Upper lobe of left lung (tissue), 6 donors: ENCODE data around the gene SLC25A42. TPM values are rescaled to one million over a fixed set of nuclear protein-coding genes. Genes with fewer than 3 reads are reported as not detected.

ENCODE experiments used
- ATAC-seq, 2 donors: fragments of 200-7000 bp; cut with Tn5 transposase; one replicate each; pipeline ENCODE4 v1.9.1; 2022; ENCODE audit warnings: mild to moderate bottlenecking in 2 of 2, moderate library complexity in 2 of 2; ENCODE audit not compliant: low FRiP score in 2 of 2
- DNase-seq, 2 donors: peaks; one replicate each; pipeline ENCODE4 v3.0.0-alpha.2; 2019 to 2020
- H3K27ac ChIP-seq, 4 donors: fragments of 200-600 bp; sonication (generic); one replicate each; pipeline ENCODE4 v1.5.1; 2016 to 2019
- H3K27me3 ChIP-seq, 4 donors: fragments of 200-600 bp; sonication (generic); one replicate each; pipeline ENCODE4 v1.5.1; 2017 to 2019
- H3K36me3 ChIP-seq, 4 donors: fragments of 200-600 bp; sonication (generic); one replicate each; pipeline ENCODE4 v1.5.1; 2016 to 2019
- H3K4me1 ChIP-seq, 4 donors: fragments of 200-600 bp; sonication (generic); one replicate each; pipeline ENCODE4 v1.5.1; 2018 to 2019
- H3K4me3 ChIP-seq, 4 donors: fragments of 200-600 bp; sonication (generic); one replicate each; pipeline ENCODE4 v1.5.1; 2017 to 2019; ENCODE audit warnings: mild to moderate bottlenecking in 2 of 4, moderate library complexity in 1 of 4
- H3K9me3 ChIP-seq, 4 donors: fragments of 200-600 bp; sonication (generic); one replicate each; pipeline ENCODE4 v1.5.1; 2018 to 2019
- EP300 ChIP-seq, 4 donors: sonication (generic); formaldehyde crosslinking; IDR thresholded peaks; one replicate each; pipeline ENCODE4 v1.5.1; 2017; ENCODE audit warnings: antibody characterized with exemption in 4 of 4, control low read depth in 2 of 4
- POLR2A ChIP-seq, 4 donors: fragments of 450-650 bp; IDR thresholded peaks; one replicate each; pipeline ENCODE4 v1.5.1; 2016 to 2017; ENCODE audit warnings: antibody characterized with exemption in 4 of 4, mild to moderate bottlenecking in 2 of 4
- POLR2AphosphoS5 ChIP-seq, 2 donors: sonication (generic); formaldehyde crosslinking; IDR thresholded peaks; one replicate each; pipeline ENCODE4 v1.5.1; 2017; ENCODE audit warnings: antibody characterized with exemption in 2 of 2
- WGBS, 2 donors: methylation state at CpG; one replicate each; pipeline ENCODE4 v1.1.5; 2017 to 2018; 5-methylcytosine and 5-hydroxymethylcytosine counted together
- total RNA-seq, 6 donors: library from RNA; depleted of rRNA in 4 of 6; stranded (reverse); fragments of >200 nt in 4 of 6; gene quantifications; one replicate each; pipeline versions ENCODE4 v1.1.0 to v1.2.1, GENCODE V29; 2016 to 2021
- TF ChIP-seq, protein P1 (sequence below), 6 experiments: fragments of 450-650 bp in 4 of 6; fragments of 200-600 bp in 2 of 6; sonication (generic) in 2 of 6; IDR thresholded peaks; one replicate each; pipeline ENCODE4 v1.5.1; 2016 to 2019; ENCODE audit warnings: antibody characterized with exemption in 6 of 6
- donor health status: DM: no; HTN: no; CAD: no; lungs with moderate emphysema.
- donor health status: DM: no; HTN: yes; CAD: no; lungs with severe emphysema.

Gene SLC25A42
- total RNA-seq, 6 donors from 2014 or later = 5.6 to 23.0 (median 13.6) TPM

DNA sequence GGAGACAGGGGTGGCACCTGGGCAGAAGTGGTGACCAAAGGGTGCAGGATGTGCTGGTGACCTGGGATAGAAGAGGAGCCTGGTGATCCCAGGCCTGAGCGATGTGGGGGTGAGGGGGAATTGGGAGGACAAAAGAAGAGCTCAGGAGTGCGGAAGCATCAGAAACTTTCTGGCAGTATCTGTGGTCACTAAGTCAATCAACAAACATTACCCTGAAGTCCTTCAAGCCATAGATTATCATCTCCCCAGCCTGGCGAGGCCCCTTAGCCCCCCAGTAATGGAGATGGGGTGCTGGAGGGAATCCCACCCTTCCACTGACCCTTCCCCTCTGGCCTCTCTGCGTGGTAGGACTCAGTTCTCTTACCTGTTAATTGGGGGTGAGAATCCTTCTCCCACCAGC, 95.7 kb downstream of the SLC25A42 start:
- no peaks in the 10 kb centered on the region for H3K4me1 ChIP-seq
- H3K4me3 ChIP-seq = no peak overlapping the region
- no peaks in the 10 kb centered on the region for H3K27me3 ChIP-seq
- H3K9me3 ChIP-seq = no peaks in the 10 kb centered on the region
- no peak overlapping the region for H3K27ac ChIP-seq
- ATAC-seq (no peak), DNase-seq (no peak)
- 87 to 97% methylated on average over 4 of the region's 4 CpGs for WGBS, 2 donors
- no peaks in the 10 kb centered on the region for H3K36me3 ChIP-seq
- TF ChIP-seq EP300 (IDR thresholded peaks at IDR 0.05) = no peak
- TF ChIP-seq POLR2A (IDR thresholded peaks at IDR 0.05) = no peak
- TF ChIP-seq, protein P1, sequence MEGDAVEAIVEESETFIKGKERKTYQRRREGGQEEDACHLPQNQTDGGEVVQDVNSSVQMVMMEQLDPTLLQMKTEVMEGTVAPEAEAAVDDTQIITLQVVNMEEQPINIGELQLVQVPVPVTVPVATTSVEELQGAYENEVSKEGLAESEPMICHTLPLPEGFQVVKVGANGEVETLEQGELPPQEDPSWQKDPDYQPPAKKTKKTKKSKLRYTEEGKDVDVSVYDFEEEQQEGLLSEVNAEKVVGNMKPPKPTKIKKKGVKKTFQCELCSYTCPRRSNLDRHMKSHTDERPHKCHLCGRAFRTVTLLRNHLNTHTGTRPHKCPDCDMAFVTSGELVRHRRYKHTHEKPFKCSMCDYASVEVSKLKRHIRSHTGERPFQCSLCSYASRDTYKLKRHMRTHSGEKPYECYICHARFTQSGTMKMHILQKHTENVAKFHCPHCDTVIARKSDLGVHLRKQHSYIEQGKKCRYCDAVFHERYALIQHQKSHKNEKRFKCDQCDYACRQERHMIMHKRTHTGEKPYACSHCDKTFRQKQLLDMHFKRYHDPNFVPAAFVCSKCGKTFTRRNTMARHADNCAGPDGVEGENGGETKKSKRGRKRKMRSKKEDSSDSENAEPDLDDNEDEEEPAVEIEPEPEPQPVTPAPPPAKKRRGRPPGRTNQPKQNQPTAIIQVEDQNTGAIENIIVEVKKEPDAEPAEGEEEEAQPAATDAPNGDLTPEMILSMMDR (IDR thresholded peaks at IDR 0.05) = no peak
- TF ChIP-seq POLR2AphosphoS5 (IDR thresholded peaks at IDR 0.05) = no peak

DNA sequence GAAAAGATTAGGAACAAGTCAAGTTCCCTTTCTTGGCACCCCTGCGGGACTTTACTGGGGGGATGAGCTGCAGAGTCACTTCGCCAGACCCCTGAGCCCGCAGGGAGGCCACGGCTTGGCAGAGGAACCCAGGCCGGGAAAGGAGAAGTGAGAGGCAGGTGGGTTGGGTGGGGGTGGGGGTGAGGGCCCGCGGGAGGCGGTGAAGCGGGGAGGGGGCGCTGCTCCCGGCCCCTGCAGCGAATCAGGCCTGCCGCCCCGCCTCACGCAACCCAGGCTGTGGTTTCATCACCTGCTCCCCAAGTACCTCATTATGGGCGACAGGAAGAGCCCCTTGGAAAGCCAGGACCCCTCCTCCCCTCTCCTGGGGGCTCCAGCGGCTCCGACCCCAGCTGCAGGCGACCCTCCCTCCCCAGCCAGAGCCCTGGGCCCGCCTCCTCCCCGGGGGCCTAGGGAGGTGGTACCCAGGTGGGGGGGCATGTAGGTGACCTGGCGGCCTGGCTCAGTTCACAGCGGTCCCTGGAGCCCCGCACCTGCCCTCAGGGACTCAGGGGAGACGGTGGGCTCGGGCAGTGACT, 96.8 kb downstream of the SLC25A42 start:
- H3K36me3 ChIP-seq = no peaks in the 10 kb centered on the region
- DNase-seq (no peak), ATAC-seq (no peak)
- TF ChIP-seq POLR2AphosphoS5 (IDR thresholded peaks at IDR 0.05) (no peak), POLR2A (IDR thresholded peaks at IDR 0.05) (no peak), EP300 (IDR thresholded peaks at IDR 0.05) (no peak)
- TF ChIP-seq, protein P1 (IDR thresholded peaks at IDR 0.05) = no peak
- H3K4me3 ChIP-seq = no peak overlapping the region
- no peaks in the 10 kb centered on the region for H3K27me3 ChIP-seq
- H3K4me1 ChIP-seq = no peaks in the 10 kb centered on the region
- H3K9me3 ChIP-seq = no peaks in the 10 kb centered on the region
- 53 to 54% methylated on average over 16 to 26 of the region's 26 CpGs for WGBS, 2 donors
- H3K27ac ChIP-seq = no peak overlapping the region

DNA sequence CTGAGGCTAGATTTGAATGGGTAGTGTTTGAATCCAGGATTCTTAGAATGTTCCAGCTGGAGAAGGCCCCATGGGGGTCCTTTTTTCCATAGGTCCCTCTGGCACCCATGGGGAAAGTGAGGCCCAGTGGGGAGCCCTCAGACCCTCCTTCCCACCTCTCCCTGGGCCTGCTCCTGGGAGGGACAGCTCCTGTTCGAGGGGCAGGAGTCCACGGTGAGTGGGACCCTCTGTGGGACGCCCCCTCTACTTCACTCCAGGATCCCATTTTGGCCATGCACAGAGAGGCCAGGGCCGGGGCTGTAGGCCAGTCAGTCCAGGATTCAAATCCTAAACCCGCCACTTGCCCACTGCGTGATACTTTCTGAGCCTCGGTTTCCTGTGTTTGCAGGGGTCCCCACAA, 98.7 kb downstream of the SLC25A42 start:
- Histone ChIP-seq H3K4me3 (no peak overlapping the region), H3K27me3 (no peaks in the 10 kb centered on the region), H3K27ac (no peak overlapping the region), H3K9me3 (no peaks in the 10 kb centered on the region), H3K4me1 (no peaks in the 10 kb centered on the region), H3K36me3 (no peaks in the 10 kb centered on the region)
- DNase-seq (no peak), ATAC-seq (no peak)
- no peak for TF ChIP-seq POLR2A (IDR thresholded peaks at IDR 0.05)
- TF ChIP-seq, protein P1 (IDR thresholded peaks at IDR 0.05) = no peak
- TF ChIP-seq EP300 (IDR thresholded peaks at IDR 0.05) = no peak
- TF ChIP-seq POLR2AphosphoS5 (IDR thresholded peaks at IDR 0.05) = no peak
- 92 to 98% methylated on average over 4 to 7 of the region's 7 CpGs for WGBS, 2 donors

Other genes with a start within 250 kb of the SLC25A42 start
- gene UPF1, start 232.0 kb upstream of the SLC25A42 start, total RNA-seq = 100 to 1,000 TPM in 2 of 6 donors, 10 to 100 TPM in 4; 68.9 to 157 (median 86.3) TPM
- gene CERS1, start 167.8 kb upstream of the SLC25A42 start, total RNA-seq = under 1 TPM in 2 of 6 donors, not detected in 4; 0.20 to 0.30 TPM
- 100 to 1,000 TPM; 124 to 250 (median 191) TPM for gene COPE, start 144.6 kb upstream of the SLC25A42 start, total RNA-seq
- 10 to 100 TPM; 22.5 to 46.7 (median 40.1) TPM for gene DDX49, start 144.3 kb upstream of the SLC25A42 start, total RNA-seq
- 10 to 100 TPM; 17.3 to 58.0 (median 27.8) TPM for gene HOMER3, start 122.8 kb upstream of the SLC25A42 start, total RNA-seq
- gene SUGP2, start 30.5 kb upstream of the SLC25A42 start, total RNA-seq = 100 to 1,000 TPM in 2 of 6 donors, 10 to 100 TPM in 4; 33.6 to 179 (median 64.9) TPM
- 10 to 100 TPM; 14.1 to 46.5 (median 26.8) TPM for gene ARMC6, start 30.4 kb upstream of the SLC25A42 start, total RNA-seq
- 10 to 100 TPM; 18.7 to 31.6 (median 26.2) TPM for gene TMEM161A, start 74.5 kb downstream of the SLC25A42 start, total RNA-seq
- gene MEF2B, start 106.3 kb downstream of the SLC25A42 start, total RNA-seq = 1 to 10 TPM in 3 of 6 donors, not detected in 3; 2.0 to 3.9 (median 3.1) TPM
- gene BORCS8, start 128.2 kb downstream of the SLC25A42 start, total RNA-seq = 10 to 100 TPM; 10.1 to 55.5 (median 34.0) TPM
- gene RFXANK, start 128.3 kb downstream of the SLC25A42 start, total RNA-seq = 10 to 100 TPM; 39.1 to 79.7 (median 67.3) TPM
- gene NR2C2AP, start 139.4 kb downstream of the SLC25A42 start, total RNA-seq = 10 to 100 TPM in 4 of 6 donors, 1 to 10 TPM in 2; 5.2 to 17.0 (median 10.8) TPM
- gene NCAN, start 148.0 kb downstream of the SLC25A42 start, total RNA-seq = 1 to 10 TPM in 1 of 6 donors, not detected in 5; 3.1 TPM
- 1 to 10 TPM in 1 of 6 donors, under 1 TPM in 2, not detected in 3; 0.30 to 1.0 (median 0.46) TPM for gene TM6SF2, start 209.3 kb downstream of the SLC25A42 start, total RNA-seq